PC-3 (cell line): ENCODE measurements around the gene RCSD1.

Source experiments
- EZH2 ChIP-seq: fragments of 300-600 bp; sonication (generic); IDR thresholded peaks from one replicate; pipeline ENCODE4 v1.6.1; 2017; ENCODE audit warnings: antibody characterized with exemption, mild to moderate bottlenecking, low read length; ENCODE audit not compliant: unreplicated experiment
- TF ChIP-seq, protein P1 (sequence below): fragments of 300-600 bp; sonication (generic); conservative IDR thresholded peaks from 2 replicates; pipeline ENCODE4 v1.5.1; 2017; ENCODE audit warnings: antibody characterized with exemption, low read depth, mild to moderate bottlenecking, low read length

- TF ChIP-seq, protein P1, sequence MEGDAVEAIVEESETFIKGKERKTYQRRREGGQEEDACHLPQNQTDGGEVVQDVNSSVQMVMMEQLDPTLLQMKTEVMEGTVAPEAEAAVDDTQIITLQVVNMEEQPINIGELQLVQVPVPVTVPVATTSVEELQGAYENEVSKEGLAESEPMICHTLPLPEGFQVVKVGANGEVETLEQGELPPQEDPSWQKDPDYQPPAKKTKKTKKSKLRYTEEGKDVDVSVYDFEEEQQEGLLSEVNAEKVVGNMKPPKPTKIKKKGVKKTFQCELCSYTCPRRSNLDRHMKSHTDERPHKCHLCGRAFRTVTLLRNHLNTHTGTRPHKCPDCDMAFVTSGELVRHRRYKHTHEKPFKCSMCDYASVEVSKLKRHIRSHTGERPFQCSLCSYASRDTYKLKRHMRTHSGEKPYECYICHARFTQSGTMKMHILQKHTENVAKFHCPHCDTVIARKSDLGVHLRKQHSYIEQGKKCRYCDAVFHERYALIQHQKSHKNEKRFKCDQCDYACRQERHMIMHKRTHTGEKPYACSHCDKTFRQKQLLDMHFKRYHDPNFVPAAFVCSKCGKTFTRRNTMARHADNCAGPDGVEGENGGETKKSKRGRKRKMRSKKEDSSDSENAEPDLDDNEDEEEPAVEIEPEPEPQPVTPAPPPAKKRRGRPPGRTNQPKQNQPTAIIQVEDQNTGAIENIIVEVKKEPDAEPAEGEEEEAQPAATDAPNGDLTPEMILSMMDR = no peak
- TF ChIP-seq EZH2 = no peak
Measured at GRCh38 chr1:167744901-167745300, 114.9 kb downstream of the RCSD1 start.
